ENCODE data around the gene ZNF846. TPM values are rescaled to one million over a fixed set of nuclear protein-coding genes. Genes with fewer than 3 reads are reported as not detected.
A peak's percentile ranks its signal among the peaks of the same experiment; 100 is the strongest.
"Not testable (repeated sequence)": the region's sequence is repeated elsewhere in the genome, so short reads cannot be mapped to it uniquely, and the experiment has no call there.

ZNF846 gene
- total and polyA plus RNA-seq, 3 experiments from 2014 or later = 5.1 to 7.5 (median 5.9) TPM

DNA sequence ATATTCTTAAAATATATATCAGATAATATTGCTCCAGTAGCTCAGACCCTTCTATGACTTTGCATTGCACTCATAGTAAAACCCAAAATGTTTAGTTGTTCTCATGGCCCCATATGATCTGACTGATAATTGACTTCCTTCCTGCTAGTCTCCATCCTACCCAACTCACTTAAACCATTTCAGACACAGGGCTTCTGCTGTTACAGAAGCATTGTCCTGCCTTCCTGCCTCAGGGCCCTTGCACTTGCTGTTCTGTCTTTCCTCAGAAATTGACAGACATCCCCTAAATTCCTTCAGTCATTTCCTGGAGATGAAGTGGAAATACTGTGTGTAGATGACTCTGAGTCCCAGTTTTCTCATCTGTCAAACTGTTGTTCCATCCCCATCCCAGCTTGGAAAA lies 30.6 kb upstream of the ZNF846 start:
- H3K36me3 ChIP-seq (ENCODE audit: insufficient read depth, low read length) = no peaks in the 10 kb centered on the region
- H3K27ac Mint-ChIP-seq = peak overlapping the region in 4 of 8 donors; percentile 2 to 62 (median 23)
- no peaks in the 10 kb centered on the region for H3K9me3 ChIP-seq (ENCODE audit: low read length)
- H3K27ac ChIP-seq (ENCODE audit: low read depth, low read length) = no peak overlapping the region
- peaks cover 19 to 24% (median 21%) of the 10 kb centered on the region in 3 donors for H3K4me1 Mint-ChIP-seq
- H3K27me3 Mint-ChIP-seq = no peaks in the 10 kb centered on the region
- ChIA-PET POLR2A (interaction anchor here (1.8 kb wide), 1 partner anchor 20 kb away, joined by 10 read pairs; the partner anchor contains the start of gene FBXL12), CTCF (interaction anchor here (0.6 to 3.3 kb wide), 5 partner anchors 9 to 593 kb away, joined by 3 to 11 read pairs (median 5); no protein-coding TSS in a partner anchor)
- no peaks in the 10 kb centered on the region for H3K27me3 ChIP-seq (ENCODE audit: insufficient read depth, low read length, poor library complexity, severe bottlenecking)
- no peak for DNase-seq
- peak overlapping the region in 2 of 7 donors; percentile 1 to 33 for H3K4me3 Mint-ChIP-seq
- H3K9me3 Mint-ChIP-seq = no peaks in the 10 kb centered on the region
- peaks cover 0 to under 1% (median 0%) of the 10 kb centered on the region in 3 donors for H3K36me3 Mint-ChIP-seq
- H3K4me3 ChIP-seq (ENCODE audit: low read length) = no peak overlapping the region
- H3K4me1 ChIP-seq (ENCODE audit: insufficient read depth, low read length) = peaks cover 17% of the 10 kb centered on the region

DNA sequence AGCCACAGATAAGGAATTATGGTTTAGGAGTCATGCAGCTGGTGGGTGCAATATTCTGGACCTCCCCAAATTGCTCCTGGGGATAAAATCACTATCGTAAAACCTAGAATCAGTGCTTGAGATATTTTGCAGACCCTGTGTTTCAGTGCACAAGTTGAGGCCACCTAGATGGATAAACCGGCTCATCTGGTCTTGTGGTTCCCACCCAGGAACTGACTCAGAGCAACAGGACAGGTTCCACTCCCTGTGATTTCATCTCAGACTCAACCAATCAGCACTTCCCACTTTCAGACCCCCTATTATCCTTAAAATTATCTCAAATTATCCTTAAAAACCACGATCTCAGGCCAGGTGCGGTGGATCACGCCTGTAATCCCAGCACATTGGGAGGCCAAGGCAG lies 29.3 kb upstream of the ZNF846 start:
- ChIA-PET CTCF (interaction anchor here (1.4 to 3.3 kb wide), 4 partner anchors 10 to 592 kb away, joined by 5 to 11 read pairs (median 8); no protein-coding TSS in a partner anchor), POLR2A (interaction anchor here (0.6 kb wide), 1 partner anchor 40 kb away, joined by 4 read pairs; no protein-coding TSS in a partner anchor)
- H3K9me3 Mint-ChIP-seq = peaks cover 0 to 3% (median 0%) of the 10 kb centered on the region in 5 donors
- peaks cover 22 to 29% (median 25%) of the 10 kb centered on the region in 3 donors for H3K4me1 Mint-ChIP-seq
- peak in 1 of 5 donors; percentile 8 for DNase-seq
- peak overlapping the region in 1 of 8 donors; percentile 17 for H3K27ac Mint-ChIP-seq
- Histone ChIP-seq H3K36me3 (ENCODE audit: insufficient read depth, low read length) (no peaks in the 10 kb centered on the region), H3K27me3 (ENCODE audit: insufficient read depth, low read length, poor library complexity, severe bottlenecking) (no peaks in the 10 kb centered on the region), H3K4me1 (ENCODE audit: insufficient read depth, low read length) (peaks cover 17% of the 10 kb centered on the region), H3K27ac (ENCODE audit: low read depth, low read length) (no peak overlapping the region), H3K9me3 (ENCODE audit: low read length) (no peaks in the 10 kb centered on the region), H3K4me3 (ENCODE audit: low read length) (no peak overlapping the region)
- no peak overlapping the region for H3K4me3 Mint-ChIP-seq
- H3K36me3 Mint-ChIP-seq = peaks cover 0 to 2% (median 0%) of the 10 kb centered on the region in 3 donors
- no peaks in the 10 kb centered on the region for H3K27me3 Mint-ChIP-seq

DNA sequence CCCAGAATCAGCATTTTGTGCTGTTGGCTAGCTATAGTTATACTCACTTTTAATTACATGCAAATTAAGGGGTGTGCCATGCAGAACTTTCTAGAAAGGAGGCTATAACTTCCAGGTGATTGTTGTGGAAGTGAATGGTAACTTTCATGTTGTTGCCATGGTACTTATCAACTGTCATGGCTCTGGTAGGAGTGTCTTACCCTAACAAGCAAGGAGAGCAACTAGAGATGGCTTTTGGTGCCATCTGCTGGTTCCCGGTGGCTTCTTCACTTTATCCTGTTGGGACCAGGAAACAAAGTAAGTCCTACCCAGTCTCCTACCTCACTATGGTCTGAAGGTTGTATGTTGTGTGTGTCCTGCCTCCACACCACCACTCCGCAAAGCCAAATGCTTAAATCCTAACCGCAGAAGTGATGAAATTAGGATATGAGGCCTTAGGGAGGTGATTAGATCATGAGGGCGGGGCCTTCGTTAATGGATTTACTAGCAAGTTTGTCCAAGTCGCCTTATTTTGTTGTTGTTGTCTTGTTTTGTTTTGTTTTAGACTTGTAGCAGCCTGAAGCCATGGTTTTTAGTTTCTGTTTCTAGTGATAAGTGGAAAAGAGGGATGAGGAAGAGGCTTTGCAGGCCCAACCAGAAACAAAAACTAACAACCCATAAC lies 27.7 kb upstream of the ZNF846 start:
- Histone ChIP-seq H3K27me3 (ENCODE audit: insufficient read depth, low read length, poor library complexity, severe bottlenecking) (no peaks in the 10 kb centered on the region), H3K4me3 (ENCODE audit: low read length) (no peak overlapping the region), H3K27ac (ENCODE audit: low read depth, low read length) (peak overlapping the region; percentile 47), H3K4me1 (ENCODE audit: insufficient read depth, low read length) (peaks cover 17% of the 10 kb centered on the region), H3K9me3 (ENCODE audit: low read length) (no peaks in the 10 kb centered on the region), H3K36me3 (ENCODE audit: insufficient read depth, low read length) (no peaks in the 10 kb centered on the region)
- ChIA-PET POLR2A (interaction anchor here (0.8 kb wide), 1 partner anchor 23 kb away, joined by 3 read pairs; the partner anchor contains the start of gene FBXL12), CTCF (interaction anchor here (0.6 to 3.2 kb wide), 10 partner anchors 10 to 726 kb away, joined by 3 to 11 read pairs (median 5); partner anchors contain the start of genes FBXL12 and ZNF846)
- peak overlapping the region; percentile 43 to 97 (median 90) for H3K27ac Mint-ChIP-seq
- H3K36me3 Mint-ChIP-seq = peaks cover 0 to 2% (median 0%) of the 10 kb centered on the region in 3 donors
- no peaks in the 10 kb centered on the region for H3K27me3 Mint-ChIP-seq
- H3K4me3 Mint-ChIP-seq = peak overlapping the region in 1 of 7 donors; percentile 88
- H3K4me1 Mint-ChIP-seq = peaks cover 26 to 33% (median 29%) of the 10 kb centered on the region in 3 donors
- DNase-seq = peak; percentile 67 to 91 (median 86)
- peaks cover 0 to 3% (median 0%) of the 10 kb centered on the region in 5 donors for H3K9me3 Mint-ChIP-seq

DNA sequence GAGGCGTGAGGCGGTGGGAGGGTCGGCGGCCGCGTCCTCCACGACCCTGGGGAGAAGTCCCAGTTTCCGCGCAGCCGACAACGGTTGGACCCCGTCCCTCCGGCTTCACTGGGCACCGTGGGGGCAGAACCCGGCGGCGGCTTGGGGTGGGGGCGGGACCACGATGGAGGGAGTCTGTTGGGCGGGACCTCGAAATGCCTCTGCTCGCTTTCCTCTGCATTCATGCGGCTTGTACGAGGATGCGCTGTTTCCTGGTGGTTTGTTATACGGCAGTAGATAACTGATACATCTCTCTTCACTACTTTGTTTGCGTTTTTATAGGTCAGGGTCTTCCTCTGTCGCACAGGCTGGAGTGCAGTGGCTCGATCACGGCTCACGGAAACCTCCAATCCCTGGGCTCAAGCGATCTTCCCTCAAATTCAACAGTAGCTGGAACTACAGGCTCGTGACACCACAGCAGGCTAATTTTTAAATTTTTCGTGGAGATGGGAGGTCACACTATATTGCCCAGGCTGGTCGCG lies 24.6 kb upstream of the ZNF846 start:
- Histone ChIP-seq H3K27me3 (ENCODE audit: insufficient read depth, low read length, poor library complexity, severe bottlenecking) (no peaks in the 10 kb centered on the region), H3K4me1 (ENCODE audit: insufficient read depth, low read length) (peaks cover 6% of the 10 kb centered on the region), H3K9me3 (ENCODE audit: low read length) (no peaks in the 10 kb centered on the region), H3K4me3 (ENCODE audit: low read length) (peak overlapping the region; percentile 86), H3K36me3 (ENCODE audit: insufficient read depth, low read length) (no peaks in the 10 kb centered on the region), H3K27ac (ENCODE audit: low read depth, low read length) (peak overlapping the region; percentile 82)
- Mint-ChIP-seq H3K4me1 (peaks cover 25 to 26% (median 25%) of the 10 kb centered on the region in 3 donors), H3K36me3 (peaks cover 0 to 2% (median 0%) of the 10 kb centered on the region in 3 donors), H3K27me3 (no peaks in the 10 kb centered on the region), H3K9me3 (peaks cover 0 to 3% (median 0%) of the 10 kb centered on the region in 5 donors), H3K27ac (peak overlapping the region; percentile 86 to 98 (median 94)), H3K4me3 (peak overlapping the region; percentile 88 to 96 (median 90))
- peak in 3 of 5 donors; percentile 52 to 75 (median 55) for DNase-seq
- CTCF ChIA-PET = interaction anchor here (0.6 to 3.2 kb wide), 4 partner anchors 8 to 207 kb away, joined by 3 to 10 read pairs (median 4); partner anchors contain the start of gene FBXL12
- POLR2A ChIA-PET = interaction anchor here (0.7 kb wide), 1 partner anchor 402 kb away, joined by 6 read pairs; the partner anchor contains the start of gene DNMT1

DNA sequence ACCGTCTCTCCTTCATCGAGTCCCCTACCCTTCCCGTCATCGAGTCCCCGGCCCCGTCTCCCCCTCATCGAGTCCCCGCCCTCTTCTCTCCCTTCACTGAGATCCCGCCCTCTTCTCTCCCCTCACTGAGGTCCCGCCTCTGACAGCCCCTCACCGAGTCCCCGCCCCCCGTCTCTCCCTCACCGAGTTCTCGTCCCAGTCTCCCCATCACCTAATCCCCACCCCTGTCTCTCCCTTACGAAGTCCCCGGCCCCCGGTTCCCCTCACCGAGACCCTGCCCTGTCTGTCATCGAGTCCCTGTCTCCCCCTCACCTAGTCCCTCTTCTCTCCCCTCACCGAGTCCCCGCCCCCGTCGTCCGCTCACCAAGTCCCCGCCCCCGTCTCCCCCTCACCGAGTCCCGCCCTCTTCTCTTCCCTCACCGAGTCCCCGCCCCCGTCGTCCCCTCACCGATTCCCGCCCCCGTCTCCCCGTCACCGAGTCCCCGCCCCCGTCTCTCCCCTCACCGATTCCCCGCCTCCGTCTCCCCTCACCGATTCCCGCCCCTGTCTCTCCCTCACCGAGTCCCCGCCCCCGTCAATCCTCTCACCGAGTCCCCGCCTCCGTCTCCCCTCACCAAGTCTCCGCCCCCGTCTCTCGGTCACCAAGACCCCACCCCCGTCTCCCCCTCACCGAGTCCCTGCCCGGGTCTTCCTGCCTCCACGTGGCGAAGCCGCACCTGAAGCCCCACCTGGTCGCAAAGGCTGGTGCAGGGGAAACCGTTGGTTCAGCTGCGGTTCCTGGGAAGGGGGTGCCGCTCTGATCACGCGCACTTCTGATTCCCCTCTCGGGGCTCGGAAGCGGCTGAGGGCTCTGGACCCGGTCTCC lies 23.9 kb upstream of the ZNF846 start:
- H3K9me3 Mint-ChIP-seq = peaks cover 0 to 3% (median 0%) of the 10 kb centered on the region in 5 donors
- H3K36me3 Mint-ChIP-seq = peaks cover 0 to 2% (median 0%) of the 10 kb centered on the region in 3 donors
- no peaks in the 10 kb centered on the region for H3K27me3 Mint-ChIP-seq
- H3K4me1 Mint-ChIP-seq = peaks cover 25 to 26% (median 25%) of the 10 kb centered on the region in 3 donors
- peak overlapping the region; percentile 82 for H3K27ac ChIP-seq (ENCODE audit: low read depth, low read length)
- peak; percentile 87 to 95 (median 90) for DNase-seq
- no peaks in the 10 kb centered on the region for H3K9me3 ChIP-seq (ENCODE audit: low read length)
- peaks cover 6% of the 10 kb centered on the region for H3K4me1 ChIP-seq (ENCODE audit: insufficient read depth, low read length)
- ChIA-PET CTCF (interaction anchor here (1.4 kb wide), 1 partner anchor 26 kb away, joined by 4 read pairs; the partner anchor contains the start of gene FBXL12), POLR2A (interaction anchor here (0.7 kb wide), 1 partner anchor 402 kb away, joined by 6 read pairs; the partner anchor contains the start of gene DNMT1)
- peak overlapping the region; percentile 88 to 96 (median 90) for H3K4me3 Mint-ChIP-seq
- H3K27ac Mint-ChIP-seq = peak overlapping the region; percentile 86 to 98 (median 94)
- peak overlapping the region; percentile 86 for H3K4me3 ChIP-seq (ENCODE audit: low read length)
- no peaks in the 10 kb centered on the region for H3K27me3 ChIP-seq (ENCODE audit: insufficient read depth, low read length, poor library complexity, severe bottlenecking)
- H3K36me3 ChIP-seq (ENCODE audit: insufficient read depth, low read length) = no peaks in the 10 kb centered on the region

DNA sequence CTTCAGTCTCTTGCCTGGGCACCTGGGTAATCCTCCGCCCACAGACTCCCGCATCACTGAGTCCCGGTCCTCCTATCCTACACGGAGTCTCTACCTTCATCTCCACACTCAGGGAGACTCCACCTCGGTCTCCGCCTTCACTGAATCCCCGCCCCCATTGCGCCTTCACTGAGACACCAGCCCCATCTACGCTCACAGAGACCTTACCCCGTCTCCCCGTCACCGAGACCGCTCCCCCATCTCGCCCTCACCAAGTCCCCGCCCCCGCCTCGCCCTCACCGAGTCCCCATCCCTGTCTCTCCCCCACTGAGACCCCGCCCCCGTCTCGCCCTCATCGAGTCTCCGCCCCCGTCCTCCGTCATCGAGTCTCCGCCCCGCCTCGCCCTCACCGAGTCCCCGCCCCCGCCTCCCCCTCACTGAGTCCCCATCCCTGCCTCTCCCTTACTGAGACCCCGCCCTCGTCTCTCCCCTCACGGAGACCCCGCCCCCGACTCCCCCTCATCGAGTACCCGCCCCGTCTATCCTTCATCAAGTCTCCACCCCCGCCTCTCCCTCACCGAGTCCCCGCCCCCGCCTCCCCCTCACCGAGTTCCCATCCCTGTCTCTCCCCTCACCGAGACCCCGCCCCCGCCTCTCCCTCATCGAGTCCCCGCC lies 23.1 kb upstream of the ZNF846 start:
- no peaks in the 10 kb centered on the region for H3K27me3 ChIP-seq (ENCODE audit: insufficient read depth, low read length, poor library complexity, severe bottlenecking)
- Mint-ChIP-seq H3K27ac (peak overlapping the region; percentile 86 to 98 (median 95)), H3K4me3 (peak overlapping the region; percentile 88 to 96 (median 90)), H3K36me3 (peaks cover 0 to 2% (median 0%) of the 10 kb centered on the region in 3 donors), H3K27me3 (no peaks in the 10 kb centered on the region), H3K9me3 (peaks cover 0 to 3% (median 0%) of the 10 kb centered on the region in 5 donors), H3K4me1 (peaks cover 27% of the 10 kb centered on the region in 3 donors)
- H3K36me3 ChIP-seq (ENCODE audit: insufficient read depth, low read length) = no peaks in the 10 kb centered on the region
- H3K4me3 ChIP-seq (ENCODE audit: low read length) = peak overlapping the region; percentile 86
- peak; percentile 84 to 96 (median 93) for DNase-seq
- CTCF ChIA-PET = interaction anchor here (1.2 kb wide), 1 partner anchor 170 kb away, joined by 4 read pairs; no protein-coding TSS in a partner anchor
- H3K4me1 ChIP-seq (ENCODE audit: insufficient read depth, low read length) = peaks cover 8% of the 10 kb centered on the region
- POLR2A ChIA-PET = no interaction called here
- no peaks in the 10 kb centered on the region for H3K9me3 ChIP-seq (ENCODE audit: low read length)
- peak overlapping the region; percentile 82 for H3K27ac ChIP-seq (ENCODE audit: low read depth, low read length)

DNA sequence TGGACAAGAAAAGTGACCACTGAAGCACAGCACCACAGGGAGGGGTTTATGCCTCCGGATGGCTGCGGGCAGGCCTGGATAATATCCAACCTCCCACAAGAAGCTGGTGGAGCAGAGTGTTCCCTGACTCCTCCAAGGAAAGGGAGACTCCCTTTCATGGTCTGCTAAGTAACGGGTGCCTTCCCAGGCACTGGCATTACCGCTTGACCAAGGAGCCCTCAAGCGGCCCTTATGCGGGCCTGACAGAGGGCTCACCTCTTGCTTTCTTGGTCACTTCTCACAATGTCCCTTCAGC lies 22.5 kb upstream of the ZNF846 start:
- H3K27me3 ChIP-seq (ENCODE audit: insufficient read depth, low read length, poor library complexity, severe bottlenecking); H3K27me3 Mint-ChIP-seq; DNase-seq; H3K36me3 Mint-ChIP-seq; H3K9me3 Mint-ChIP-seq; POLR2A ChIA-PET; H3K9me3 ChIP-seq (ENCODE audit: low read length); H3K36me3 ChIP-seq (ENCODE audit: insufficient read depth, low read length); H3K4me3 ChIP-seq (ENCODE audit: low read length): not testable (repeated sequence)
- Mint-ChIP-seq H3K4me1 (peaks cover 27% of the 10 kb centered on the region in 3 donors), H3K27ac (peak overlapping the region in 6 of 8 donors; percentile 86 to 98 (median 96)), H3K4me3 (peak overlapping the region in 5 of 7 donors; percentile 88 to 96 (median 90))
- peak overlapping the region; percentile 33 for H3K27ac ChIP-seq (ENCODE audit: low read depth, low read length)
- H3K4me1 ChIP-seq (ENCODE audit: insufficient read depth, low read length) = peaks cover 11% of the 10 kb centered on the region
- CTCF ChIA-PET = interaction anchor here (1.2 kb wide), 1 partner anchor 169 kb away, joined by 4 read pairs; no protein-coding TSS in a partner anchor

Data from CD8-positive, alpha-beta memory T cell (primary cell).